ENCODE measurements around the gene EPPIN.

- no peak for TF ChIP-seq ELF4 (CRISPR knock-in tag; IDR thresholded peaks at IDR 0.05; ENCODE audit: low read depth)
- TF ChIP-seq TP53 (CRISPR knock-in tag; IDR thresholded peaks at IDR 0.05) = no peak
- no peak for TF ChIP-seq CTCF (IDR thresholded peaks at IDR 0.05)
- TF ChIP-seq SP1 (CRISPR knock-in tag; conservative IDR thresholded peaks at IDR 0.05) = no peak
- no peak for TF ChIP-seq PRDM15 (CRISPR knock-in tag; IDR thresholded peaks at IDR 0.05)
- no peak for TF ChIP-seq ZNF232 (CRISPR knock-in tag; IDR thresholded peaks at IDR 0.05)
Observed at GRCh38 chr20:45593498-45593897, 46.3 kb upstream of the EPPIN start.
